Stimulated activated CD4-positive, alpha-beta T cell treated with anti-CD3 and anti-CD28 coated beads, Interleukin-12 subunit alpha, Interleukin-12 subunit beta, amount 100 ng/mL, for 4 hours (primary cell): ENCODE results near the gene ADGRF5.
"Not testable (repeated sequence)": the region's sequence is repeated elsewhere in the genome, so short reads cannot be mapped to it uniquely, and the experiment has no call there.

Experiments used
- DNase-seq: peaks from one replicate; pipeline ENCODE4 v3.0.0-alpha.2; 2020

Gene ADGRF5

DNA sequence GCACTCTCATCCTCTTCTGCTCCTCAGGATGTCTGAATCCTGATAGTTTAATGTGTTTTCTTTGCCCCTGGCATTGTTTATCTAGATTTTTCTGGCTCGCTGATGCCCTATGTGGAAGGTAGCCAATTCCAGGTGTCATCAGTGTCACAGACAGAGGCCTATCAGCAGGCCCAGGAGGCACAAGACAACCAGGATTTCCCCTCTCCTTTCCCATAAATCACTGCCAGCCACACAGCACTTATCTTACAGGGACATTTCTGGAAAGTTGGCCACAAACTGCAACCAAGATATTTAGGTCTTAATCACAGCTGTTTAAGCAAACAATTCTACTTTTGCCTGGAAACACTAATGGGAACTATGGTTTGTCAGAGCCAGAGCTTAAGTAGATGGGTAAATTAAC, 28.1 kb downstream of the ADGRF5 start:
- no peak for DNase-seq

DNA sequence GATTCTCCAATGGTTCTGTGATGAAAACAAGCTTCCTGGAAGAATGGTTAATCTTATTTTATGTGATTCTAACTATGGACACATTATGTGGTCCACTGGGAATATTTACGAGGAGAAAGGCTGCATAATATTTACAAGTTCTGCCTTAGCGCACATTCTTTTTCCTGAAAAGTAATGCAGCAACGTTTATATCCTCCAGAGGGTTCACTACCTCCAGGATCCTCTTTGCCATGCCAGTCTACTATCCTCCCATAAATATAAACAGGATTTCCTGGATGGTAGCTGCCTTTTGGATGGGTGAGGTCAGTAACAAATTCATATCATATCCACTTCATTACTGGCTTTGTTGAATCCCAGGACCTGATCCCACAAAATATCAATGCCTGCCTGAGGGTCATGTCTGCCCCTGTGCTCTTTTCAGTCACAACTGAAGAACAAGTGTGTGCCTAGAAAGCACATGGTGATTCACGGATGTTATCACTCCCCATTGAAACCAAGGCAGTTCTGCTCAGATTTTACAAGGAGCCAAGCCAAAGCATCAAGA, 30.4 kb downstream of the ADGRF5 start:
- DNase-seq: no peak

DNA sequence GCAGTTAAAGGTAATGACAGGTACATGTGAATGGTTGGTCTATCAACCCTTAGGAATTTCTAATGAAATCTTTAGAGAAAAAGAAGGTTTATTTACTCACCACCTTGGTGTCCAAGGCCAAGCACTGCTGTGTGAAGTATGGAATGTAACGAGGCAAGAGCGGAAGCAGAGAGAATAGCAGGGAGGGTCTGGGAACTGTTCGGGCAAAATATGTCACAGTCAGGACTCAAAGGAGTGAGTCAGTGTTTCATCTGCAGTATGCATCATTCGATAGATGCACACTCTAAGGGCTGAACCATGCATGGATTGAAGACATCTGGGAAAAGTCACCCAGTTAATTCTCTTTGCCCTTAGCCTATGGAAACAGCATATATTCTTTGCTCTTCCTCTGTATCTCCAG, 33.2 kb downstream of the ADGRF5 start:
- no peak for DNase-seq

DNA sequence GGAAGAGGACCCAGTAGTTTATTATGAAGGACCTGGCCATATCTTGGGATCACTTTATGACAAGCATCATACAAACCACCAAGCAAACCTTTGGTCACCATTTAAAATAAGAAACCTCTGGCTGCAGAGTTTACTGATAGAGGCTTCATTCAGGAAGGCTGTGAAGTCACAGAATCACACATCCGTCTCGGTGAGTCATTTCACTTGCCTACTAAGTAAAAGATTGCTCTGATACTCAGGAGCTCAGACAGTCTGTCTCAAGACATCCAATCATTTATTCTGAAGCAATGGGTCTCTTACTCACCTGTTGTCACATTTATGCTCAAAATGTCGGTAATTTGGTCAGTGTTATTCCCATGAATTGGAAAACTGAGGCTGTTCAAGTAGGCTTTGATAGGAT, 33.7 kb downstream of the ADGRF5 start:
- DNase-seq: no peak

DNA sequence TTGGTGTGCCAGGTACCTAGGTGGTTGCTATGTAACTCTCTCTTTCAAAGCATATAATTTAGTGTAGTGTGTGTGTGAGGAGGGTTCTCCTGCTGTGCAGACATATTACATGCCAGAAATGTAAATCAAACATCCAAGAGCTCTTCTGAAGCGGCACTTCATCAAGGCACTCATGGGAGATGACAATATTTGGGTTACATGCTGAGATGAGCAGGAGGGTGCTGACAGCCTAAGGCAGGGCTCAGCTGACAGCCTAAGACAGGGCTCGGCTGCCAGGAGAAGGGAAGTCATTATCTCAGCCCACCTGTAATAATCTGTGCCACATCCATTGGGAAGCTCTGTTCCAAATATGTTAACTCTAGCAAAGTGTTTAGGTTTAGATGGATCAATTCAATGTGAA, 39.1 kb downstream of the ADGRF5 start:
- DNase-seq: no peak

- no peak for DNase-seq
Observed at GRCh38 chr6:46879003-46879402, 42.7 kb downstream of the ADGRF5 start.

DNA sequence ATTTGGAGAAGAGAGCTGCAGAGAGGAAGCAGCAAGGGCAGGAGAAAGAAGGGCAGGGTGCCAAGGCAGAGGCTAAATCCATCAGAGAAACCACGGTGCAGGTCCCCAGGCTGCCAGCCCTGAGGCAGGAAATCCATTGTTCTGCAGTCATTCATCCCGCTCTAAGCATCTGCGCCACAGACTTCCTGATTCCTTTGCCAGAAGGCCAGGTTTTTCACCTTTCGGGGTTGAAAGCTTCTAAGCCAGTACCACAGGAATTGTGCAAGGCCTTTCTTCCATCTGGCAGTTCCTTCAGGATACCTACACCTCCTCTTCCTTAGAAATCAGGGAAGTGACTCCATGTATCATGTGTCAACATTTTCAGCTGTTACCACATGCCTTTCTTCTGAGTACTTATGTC, 45.6 kb downstream of the ADGRF5 start:
- no peak for DNase-seq

GRCh38 chr6:46867411-46867810, 54.3 kb downstream of the ADGRF5 start:
- no peak for DNase-seq

DNA sequence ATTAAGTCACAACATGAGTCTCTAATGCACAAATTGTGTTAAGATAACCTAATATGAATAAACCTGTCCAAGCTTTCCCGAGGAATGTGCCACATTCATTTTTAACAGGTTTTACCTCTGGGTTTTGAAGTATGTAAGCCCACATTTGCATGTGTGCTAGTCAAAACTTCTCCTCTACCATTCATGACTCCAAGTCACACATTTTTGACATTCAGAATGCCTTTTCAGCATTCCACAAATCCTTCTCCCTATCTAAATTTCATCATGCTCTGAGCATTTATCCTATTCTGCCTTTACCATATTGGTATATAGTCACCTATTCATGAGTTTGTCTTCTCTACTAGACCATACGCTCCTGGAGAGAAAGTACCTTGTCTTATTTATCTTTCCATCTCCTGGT, 56.5 kb downstream of the ADGRF5 start:
- DNase-seq: no peak

GRCh38 chr6:46863791-46864190, 57.9 kb downstream of the ADGRF5 start:
- no peak for DNase-seq

DNA sequence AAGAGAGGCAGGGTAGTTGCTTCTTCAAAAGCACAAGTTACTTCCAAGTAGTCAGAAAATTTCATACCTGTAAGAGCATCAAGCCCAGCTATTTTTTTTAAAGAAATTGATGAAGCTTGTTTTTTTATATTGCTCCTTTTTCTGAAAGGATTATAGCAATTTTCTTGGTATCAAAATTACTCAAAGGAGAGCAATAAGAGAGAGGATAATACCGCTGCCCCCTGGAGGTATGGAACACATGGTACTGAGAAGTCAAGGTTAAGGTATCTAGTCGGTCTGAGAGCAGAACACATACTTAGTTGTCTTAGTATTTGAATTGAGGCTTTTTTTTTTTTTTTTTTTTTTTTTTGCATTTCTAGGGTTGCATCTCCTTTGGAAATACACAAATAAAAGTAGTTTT, 59.4 kb downstream of the ADGRF5 start:
- DNase-seq: no peak

GRCh38 chr6:46855966-46856365, 65.8 kb downstream of the ADGRF5 start:
- peak; percentile 20 for DNase-seq

DNA sequence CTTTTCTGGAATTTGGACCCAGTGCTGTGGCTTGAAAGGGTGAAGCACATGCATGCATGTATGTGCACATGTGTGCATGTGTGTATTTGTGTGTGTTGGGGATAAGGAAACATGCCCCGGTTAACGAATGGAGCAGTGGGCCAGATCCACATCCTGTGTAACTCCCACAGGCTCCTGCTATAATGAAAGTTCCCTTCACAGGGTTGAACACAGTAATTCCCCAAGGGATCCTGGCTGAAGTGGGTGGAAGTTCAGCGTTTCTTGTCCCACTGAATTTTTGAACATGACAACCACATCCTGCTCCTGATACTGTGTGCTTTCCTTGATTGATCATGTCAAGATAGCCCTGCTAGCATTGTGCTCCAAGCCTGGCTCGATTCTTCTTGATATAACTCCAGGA, 70.2 kb downstream of the ADGRF5 start:
- not testable (repeated sequence) for DNase-seq

GRCh38 chr6:46850792-46851191, 70.9 kb downstream of the ADGRF5 start:
- DNase-seq: no peak

- no peak for DNase-seq
Observed at GRCh38 chr6:46849361-46849690, 72.4 kb downstream of the ADGRF5 start.

DNA sequence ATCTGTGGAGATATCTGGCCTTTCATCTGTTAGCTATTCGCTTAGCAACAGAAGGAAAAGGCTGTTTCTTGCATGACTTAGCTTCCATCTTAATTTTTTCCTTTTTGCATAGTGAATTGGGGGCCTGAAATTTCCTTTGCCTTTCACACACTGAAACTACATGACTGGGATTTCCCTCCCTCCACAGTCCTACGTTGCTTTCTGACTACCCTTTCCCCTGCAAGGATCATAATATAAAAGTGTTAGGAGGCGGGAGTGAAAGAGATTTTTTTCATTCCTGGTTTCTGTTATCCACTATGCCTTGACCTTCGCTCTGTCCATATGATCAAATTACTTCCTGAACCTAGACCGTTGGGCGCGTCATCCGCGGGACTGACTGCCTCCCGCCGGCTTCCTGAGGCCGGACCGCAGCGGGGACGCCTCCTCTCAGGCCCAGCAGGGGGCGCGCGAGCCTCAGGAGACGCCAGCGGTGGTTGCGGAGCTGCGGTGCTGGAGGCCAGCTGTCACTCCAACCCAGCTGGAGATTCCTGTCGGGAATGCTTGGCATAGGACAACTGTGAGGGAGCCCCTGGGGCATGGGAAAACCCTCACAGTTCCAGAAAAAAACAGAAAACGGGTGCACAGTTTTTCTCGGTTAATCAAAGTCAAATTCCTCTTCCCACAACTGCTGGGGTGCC, 72.9 kb downstream of the ADGRF5 start:
- peak; percentile 62 for DNase-seq

GRCh38 chr6:46845126-46845525, 76.6 kb downstream of the ADGRF5 start:
- no peak for DNase-seq

GRCh38 chr6:46842252-46842846, 79.4 kb downstream of the ADGRF5 start:
- DNase-seq: not testable (repeated sequence)

GRCh38 chr6:46838033-46838432, 83.7 kb downstream of the ADGRF5 start:
- no peak for DNase-seq

GRCh38 chr6:46834991-46835390, 86.7 kb downstream of the ADGRF5 start:
- DNase-seq: not testable (repeated sequence)

GRCh38 chr6:46834257-46834916, 87.4 kb downstream of the ADGRF5 start:
- not testable (repeated sequence) for DNase-seq

DNA sequence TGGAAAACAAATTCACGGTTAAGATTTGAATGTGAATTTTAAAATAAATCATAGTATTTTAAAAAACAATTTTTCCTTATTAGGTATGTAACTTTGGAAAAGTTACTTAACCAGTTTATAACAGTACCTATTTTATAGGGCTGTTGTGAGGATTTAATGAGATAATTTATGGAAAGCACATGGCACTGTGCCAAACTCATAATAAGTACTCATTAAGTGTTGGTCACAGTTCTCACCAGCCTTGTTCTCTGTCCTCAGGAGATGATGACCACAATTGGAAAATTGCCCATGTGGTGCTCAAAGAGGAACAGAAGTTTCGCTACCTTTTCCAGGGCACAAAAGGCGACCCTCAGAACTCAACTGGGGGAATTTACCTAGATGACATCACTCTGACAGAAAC, 88.9 kb downstream of the ADGRF5 start:
- no peak for DNase-seq

DNA sequence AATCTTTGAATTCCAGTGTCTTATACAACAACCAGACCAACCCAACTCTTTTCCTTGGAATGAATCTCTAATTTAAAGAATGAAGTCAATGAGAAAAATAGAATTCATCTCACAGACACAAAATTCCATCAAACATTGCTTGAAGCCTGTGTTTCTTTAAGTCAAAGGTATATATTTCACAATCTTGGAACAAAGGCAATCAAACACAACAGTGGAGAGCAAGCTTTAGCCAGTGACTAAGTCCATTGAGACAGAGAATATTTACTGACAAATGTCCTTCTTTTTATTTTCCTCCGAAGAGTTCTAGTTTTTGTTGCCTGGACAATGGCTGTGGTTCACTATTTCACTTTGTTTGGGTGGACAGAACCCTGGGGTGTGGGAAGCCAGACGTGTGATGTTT, 92.8 kb downstream of the ADGRF5 start:
- DNase-seq: no peak

DNA sequence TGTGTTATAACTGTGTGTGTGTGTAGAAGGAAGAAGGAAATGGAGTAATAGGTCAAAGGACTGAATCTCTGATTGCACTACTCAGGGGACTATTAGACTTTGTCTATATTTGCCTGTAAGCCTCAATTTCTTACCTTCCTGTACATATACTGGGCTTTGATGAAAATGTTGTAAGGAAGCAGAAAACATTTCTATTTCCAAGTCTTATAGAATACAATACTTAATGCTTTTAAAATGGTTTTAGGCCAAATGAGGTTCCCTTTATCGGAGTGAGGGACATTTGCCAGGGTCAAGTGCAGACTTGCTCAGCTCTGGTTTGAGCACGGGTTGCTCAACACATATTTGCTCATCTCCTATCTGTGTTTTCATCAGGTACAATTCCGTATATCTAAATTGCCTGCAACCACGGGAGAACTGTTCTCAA, 100.3 kb downstream of the ADGRF5 start:
- DNase-seq: no peak
